GM18498 (cell line): Measurements from ENCODE around the gene PLOD1.
"Not testable (repeated sequence)": the region's sequence is repeated elsewhere in the genome, so short reads cannot be mapped to it uniquely, and the experiment has no call there.

ENCODE experiments used
- ATAC-seq: cut with Tn5 transposase; IDR thresholded peaks from one replicate; pipeline ENCODE4 v1.9.1; 2021; ENCODE audit warnings: mild to moderate bottlenecking, moderate library complexity; ENCODE audit not compliant: unreplicated experiment

The PLOD1 gene

DNA sequence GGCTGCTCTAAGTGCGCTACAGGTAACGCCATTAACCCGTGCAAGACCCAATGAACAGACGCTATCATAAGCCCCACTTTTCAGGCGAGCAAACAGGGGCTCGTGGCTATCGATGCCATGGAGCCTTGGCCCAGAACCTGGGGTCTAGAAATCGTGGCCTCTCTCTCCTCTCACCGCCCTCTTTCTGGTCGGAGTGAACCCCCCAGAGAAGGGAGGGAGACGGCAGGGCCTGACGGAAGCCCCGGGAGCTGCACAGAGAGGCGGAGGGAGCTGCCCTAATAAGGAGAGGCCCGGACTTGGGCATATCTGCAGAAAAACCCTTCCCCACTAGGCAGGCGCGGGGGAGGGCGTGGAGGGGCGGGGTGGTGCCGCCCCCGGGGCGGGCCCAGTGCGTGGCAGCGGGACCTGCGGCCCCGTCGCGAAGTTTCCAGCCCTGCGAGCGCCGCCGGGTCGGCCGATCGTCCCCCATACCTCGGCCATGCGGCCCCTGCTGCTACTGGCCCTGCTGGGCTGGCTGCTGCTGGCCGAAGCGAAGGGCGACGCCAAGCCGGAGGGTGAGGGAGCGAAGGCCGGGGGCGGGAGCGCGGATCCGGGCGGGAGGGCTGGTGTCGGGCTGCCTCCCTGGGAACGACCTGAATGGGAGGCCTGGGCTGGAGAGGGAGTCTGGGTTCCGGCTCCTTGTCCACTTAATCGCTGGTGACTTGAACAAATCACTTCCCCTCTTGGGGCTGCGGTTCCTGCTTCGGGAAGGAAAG is at the start of gene PLOD1:
PLOD1 (plus strand) TSS at position 416 of the 755 bp plus-strand sequence; CDS start at position 479, 63 bp downstream.
- peak; percentile 91 for ATAC-seq

DNA sequence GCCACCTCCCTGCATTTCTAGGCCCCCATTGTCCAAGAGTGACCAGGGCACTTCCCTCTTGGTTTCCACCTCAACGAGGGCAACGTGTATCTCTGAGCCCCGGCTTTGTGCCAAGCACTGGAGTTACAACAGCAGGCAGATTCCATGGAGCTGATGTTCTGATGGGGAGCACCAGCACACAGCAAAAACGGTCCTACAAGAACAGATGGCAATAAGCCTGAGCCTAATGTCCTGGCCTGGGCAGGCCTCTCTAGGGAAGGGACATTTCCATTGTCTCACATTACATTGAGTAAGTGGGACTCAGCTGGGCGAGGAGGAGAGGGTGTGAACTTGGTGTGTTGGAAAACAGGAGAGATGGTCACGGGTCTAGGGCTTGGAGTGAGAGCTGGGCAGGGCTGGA is 48.6 kb upstream of the PLOD1 start:
- no peak for ATAC-seq

DNA sequence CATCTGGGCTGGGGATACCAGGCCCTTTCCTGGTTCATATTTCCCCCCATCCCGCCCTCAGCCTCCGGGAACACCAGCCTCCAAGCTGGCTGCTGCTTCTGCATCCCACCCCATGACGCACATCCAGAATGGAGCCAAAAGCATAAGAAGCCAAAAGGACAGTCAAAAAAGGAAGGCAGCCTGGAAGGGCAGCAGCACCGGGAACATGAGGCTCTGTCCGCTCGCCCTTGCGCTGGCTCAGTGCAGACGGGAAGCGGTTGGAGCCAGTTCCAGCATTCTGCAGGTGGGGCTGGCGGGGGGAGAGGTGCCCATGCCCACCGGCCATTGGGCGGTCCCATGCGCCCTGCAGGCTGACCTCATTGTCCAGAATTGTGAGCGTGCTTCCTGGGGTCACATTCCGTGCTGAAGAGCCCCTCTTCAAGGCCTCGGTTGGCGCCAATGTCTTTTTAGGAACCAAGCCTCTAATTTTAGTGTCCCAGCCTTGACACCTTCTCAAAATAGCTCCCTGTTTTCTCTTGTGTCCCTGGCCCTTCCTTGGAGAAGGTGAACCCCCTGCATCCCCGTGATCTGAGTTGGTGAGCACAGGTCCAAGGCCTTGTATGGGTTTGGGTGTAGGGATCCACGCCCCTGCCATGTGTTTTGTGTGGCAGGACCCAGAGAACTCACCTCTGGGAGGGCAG is 47.4 kb upstream of the PLOD1 start:
- no peak for ATAC-seq

DNA sequence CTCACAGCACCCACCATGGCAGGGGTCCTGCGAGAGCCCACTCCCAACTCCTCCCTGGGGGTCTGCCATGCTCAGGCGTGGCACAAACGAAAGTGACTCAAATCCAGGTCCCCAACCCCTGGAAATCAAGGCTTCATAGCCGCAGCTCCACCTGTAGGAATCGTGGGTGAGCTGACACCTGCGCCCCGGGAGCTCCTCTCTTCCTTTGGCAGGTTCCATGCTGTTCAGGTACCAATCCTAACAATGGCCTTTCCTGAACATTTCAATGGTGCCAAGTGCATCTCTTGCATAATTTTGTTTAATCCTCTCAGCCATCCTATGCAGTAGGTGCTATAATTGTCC is 46.9 kb upstream of the PLOD1 start:
- ATAC-seq = no peak

DNA sequence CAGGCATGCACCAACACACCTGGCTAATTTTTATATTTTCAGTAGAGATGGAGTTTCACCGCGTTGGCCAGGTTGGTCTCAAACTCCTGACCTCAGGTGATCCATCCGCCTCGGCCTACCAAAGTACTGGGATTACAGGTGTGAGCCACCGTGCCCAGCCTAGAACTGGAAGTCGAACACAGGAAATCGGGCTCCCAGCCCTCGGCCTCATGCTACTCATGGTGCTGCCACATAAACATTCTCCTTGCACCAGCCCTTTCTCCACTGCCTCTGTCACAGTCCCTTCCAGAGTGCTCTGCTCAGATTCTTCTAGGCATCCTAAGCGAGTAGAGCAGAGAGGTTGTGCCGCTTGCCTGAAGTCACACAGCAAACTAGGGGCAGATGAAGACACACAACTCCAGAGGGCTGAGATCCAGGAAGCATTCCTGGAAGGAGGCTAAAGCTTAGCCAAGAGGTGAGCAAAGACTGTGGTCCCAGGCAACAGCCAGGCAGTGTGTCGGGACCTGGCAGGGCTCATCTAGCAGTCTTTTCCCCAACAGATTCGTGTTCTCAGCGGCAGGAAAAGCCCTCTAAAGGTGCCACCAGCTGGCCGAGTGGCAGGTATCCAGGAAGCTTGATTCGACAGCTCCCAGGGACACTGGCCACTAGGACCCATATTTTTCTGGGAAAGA is 46.2 kb upstream of the PLOD1 start:
- ATAC-seq = no peak

DNA sequence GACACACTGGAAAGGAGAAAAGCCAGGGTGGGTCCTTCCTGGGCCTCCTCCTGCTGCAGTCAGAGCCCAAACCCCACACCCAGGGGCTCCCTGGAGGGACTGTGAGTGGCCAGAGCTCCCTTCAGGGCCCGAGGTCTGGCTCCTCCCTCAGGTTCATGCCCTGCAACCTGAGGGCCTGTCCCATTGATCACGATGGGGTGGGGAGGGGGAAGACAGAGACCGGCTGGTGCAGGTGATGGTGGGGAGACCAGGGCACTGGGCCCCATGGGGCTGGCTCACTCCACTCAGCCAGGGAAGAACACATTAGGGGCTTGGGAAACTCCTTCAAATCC is 45.7 kb upstream of the PLOD1 start:
- no peak for ATAC-seq

DNA sequence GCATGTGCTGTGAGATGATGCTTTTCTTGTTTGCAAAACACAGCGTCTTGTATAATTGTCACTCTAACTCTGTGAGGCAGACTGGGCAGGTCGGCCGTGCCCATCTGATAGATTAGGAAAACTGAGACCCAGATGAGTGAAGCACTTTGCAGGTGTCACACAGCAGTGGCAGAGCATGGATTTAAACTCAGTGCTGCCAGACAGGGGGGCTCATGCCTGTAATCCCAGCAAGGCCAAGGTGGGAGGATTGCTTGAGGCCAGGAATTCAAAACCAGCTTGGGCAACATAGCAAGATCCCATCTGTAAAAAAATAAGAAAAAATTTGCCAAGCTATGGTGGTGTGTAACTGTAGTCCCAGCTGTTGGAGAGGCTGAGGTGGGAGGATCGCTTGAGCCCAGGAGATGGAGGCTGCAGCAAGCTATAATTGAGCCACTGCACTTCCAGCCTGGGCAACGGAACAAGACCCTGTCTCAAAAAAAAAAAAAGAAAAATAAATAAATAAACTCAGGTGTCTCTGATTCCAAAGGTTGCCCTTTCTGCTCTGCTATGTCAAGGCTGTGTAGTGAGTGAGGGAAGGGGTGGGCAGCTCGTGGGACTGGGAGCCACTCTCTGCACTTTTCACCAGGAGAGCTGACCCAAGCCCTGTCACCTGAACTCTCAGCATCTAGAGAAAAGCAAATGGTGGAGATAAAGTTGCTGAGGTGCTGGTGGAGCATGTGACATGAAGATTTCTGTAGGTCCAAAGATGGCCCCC is 42.9 kb upstream of the PLOD1 start:
- ATAC-seq = no peak

DNA sequence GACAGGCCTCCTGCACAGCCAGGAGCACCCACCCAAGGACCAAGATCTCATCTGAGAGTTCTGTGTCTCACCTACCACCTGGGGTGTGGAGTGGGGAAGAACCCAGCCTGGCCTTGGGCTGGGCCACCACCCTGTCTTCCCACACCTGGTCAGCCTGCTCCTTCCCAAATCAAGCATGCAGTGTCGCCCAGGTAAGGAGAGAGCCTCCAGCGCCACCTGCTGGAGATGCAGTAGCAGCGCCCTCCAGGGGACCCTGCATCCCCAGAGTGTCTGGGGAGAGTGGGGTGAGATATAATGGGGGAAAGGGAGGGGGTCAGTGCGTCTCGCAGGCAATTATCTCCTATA is 40.6 kb upstream of the PLOD1 start:
- ATAC-seq = no peak

DNA sequence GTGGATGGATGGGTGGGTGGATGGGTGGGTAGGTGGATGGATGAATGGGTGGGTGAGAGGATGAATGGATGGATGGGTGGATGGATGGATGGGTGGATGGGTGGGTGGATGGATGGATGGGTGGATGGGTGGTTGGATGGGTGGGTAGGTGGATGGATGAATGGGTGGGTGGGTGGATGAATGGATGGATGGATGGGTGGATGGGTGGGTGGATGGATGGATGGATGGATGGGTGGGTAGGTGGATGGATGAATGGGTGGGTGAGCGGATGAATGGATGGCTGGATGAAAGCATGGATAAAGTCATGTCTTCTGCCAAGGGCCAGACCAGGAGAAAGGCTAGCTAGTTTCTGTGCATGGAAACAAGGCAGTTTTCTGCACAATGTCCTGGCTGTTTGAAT is 40.0 kb upstream of the PLOD1 start:
- not testable (repeated sequence) for ATAC-seq

DNA sequence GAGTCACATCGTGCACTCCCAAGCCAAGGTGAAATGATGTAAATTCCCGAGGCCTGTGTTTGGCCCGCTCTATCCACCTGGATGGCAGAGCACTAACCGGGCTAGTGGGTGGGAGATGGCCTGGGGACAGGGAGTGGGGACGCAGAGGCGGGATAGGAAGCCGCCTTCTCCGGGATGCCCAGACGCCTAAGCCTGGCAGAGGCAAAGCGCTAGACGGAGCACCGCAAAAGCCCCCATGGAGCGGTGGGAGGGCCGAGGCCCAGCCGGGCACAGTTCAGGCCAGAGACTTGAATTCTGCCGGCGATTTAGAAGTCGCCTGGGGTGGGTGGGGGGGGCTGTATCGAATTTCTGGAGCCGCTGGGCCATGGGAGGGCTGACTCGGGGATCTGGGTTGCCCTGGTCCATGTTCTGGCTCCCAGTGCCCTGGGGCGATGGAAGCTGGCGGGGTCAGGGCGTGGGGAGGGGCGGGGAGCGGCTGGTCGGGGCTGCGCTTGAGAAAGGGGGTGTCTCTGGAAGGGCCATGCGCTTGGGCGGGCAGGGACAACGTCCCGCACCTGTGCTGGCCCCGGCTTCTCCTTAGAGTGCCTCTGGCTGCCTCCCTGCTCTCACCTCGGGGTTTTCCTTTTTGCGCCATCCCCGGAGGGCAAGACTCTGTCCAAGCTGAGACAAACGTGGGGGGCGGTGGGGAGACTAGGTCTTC is 36.3 kb upstream of the PLOD1 start:
- ATAC-seq = no peak

DNA sequence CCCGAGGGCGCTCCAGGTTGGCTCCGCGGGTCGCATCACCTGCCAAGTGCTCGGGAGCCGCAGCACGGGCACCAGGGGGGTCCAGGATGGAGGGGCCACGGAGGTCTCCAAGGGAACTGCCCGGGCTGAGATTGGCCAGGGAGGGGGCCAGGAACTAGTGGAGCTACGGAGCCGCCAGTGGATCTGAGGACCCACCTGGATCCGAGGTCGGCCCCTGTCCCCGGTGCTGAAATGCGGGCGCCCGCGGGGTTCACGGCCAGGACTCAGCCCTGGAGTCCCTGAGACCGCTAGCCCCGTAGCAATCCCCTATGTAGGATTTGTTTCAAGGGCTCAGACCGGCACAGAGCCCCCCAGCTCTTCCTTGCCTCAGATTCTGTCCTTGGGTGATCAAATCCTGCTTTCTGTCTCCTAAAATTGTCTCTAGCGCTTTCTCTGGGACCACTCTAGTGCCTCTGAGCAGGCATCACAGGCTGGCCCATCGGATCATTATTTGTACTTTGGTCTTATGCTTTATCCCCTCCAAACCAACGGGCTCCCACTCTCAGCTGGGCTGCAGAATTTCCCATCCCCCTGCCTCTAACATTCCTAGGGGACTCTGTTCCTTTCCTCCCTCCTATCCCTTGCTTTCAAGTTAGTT is 35.6 kb upstream of the PLOD1 start:
- ATAC-seq = no peak

DNA sequence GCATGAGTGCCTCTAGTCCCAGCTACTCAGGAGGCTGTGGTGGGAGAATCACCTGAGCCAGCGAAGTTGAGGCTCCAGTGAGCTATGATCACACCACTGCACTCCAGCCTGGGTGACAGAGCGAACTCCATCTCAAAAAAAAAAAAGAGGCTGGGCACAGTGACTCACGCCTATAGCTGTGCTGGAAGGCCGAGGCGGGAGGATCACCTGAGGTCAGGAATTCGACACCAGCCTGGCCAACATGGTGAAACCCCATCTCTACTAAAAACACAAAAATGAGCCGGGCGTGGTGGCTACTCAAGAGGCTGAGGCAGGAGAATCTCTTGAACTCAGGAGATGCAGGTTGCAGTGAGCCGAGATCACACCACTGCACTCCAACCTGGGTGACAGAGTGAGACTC is 33.1 kb upstream of the PLOD1 start:
- ATAC-seq = not testable (repeated sequence)

DNA sequence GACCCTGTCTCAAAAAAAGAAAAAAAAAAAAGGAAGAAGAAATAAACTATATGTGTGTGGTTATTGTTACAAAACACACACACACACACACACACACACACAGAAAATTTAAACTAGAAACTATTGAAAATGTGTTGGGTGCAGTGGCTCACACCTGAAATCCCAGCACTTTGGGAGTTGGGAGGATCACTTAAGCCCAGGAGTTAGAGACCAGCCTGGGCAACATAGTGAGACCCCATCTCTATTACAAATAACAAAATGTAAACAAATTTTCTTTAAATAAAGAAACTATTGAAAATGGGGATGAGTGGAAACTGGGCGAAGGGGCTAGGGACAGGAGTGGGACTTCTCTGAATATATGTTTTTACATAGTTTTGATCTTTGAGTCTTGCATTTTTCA is 31.3 kb upstream of the PLOD1 start:
- no peak for ATAC-seq

DNA sequence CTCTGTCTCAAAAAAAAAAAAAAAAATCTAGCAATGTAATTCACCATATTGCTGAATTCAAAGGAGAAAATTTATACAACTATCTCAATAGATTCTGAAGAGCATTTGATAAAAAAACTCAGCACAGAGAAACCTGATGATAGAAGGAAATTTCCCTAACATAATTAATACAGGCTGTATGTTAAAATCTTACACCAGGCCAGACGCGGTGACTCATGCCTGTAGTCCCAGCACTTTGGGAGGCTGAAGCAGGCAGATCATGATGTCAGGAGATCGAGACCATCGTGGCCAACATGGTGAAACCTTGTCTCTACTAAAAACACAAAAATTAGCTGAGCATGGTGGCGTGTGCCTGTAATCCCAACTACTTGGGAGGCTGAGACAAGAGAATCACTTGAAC is 30.4 kb upstream of the PLOD1 start:
- not testable (repeated sequence) for ATAC-seq

DNA sequence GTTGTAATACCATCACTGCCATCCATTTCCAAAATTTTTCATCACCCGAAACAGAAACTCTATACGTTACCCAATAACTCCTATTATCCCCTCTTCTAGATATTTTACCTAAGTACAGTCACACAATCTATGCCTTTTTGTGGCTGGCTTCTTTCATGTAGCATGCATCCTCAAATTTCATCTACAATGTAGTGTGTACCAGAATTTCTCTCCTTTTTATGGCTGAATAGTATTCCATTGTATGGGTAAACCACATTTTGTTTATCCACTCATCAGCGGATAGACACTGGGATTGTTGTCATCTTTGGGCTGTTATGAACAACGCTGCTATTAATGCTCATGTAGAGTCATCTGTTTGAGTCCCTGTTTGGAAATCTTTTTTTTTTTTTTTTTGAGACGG is 29.5 kb upstream of the PLOD1 start:
- no peak for ATAC-seq

DNA sequence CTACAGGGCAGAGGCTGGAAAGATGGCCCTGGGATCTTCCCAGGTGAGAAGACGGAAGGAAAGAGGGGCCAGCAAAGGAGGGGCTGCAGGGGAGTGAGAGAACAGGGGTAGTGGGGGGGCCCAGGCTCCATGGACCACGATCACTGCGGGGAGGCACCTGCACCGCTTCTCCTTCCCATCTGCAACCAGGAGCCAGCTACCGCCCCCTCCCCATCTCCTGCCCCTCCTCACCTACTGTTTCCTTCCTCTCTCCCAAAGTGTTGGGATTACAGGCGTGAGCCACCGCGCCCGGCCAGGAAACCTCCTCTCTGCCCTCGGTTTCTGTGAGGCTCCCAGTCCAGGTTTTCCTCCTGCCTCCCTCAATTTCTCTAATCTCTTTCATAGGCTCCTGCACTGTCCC is 27.6 kb upstream of the PLOD1 start:
- no peak for ATAC-seq

DNA sequence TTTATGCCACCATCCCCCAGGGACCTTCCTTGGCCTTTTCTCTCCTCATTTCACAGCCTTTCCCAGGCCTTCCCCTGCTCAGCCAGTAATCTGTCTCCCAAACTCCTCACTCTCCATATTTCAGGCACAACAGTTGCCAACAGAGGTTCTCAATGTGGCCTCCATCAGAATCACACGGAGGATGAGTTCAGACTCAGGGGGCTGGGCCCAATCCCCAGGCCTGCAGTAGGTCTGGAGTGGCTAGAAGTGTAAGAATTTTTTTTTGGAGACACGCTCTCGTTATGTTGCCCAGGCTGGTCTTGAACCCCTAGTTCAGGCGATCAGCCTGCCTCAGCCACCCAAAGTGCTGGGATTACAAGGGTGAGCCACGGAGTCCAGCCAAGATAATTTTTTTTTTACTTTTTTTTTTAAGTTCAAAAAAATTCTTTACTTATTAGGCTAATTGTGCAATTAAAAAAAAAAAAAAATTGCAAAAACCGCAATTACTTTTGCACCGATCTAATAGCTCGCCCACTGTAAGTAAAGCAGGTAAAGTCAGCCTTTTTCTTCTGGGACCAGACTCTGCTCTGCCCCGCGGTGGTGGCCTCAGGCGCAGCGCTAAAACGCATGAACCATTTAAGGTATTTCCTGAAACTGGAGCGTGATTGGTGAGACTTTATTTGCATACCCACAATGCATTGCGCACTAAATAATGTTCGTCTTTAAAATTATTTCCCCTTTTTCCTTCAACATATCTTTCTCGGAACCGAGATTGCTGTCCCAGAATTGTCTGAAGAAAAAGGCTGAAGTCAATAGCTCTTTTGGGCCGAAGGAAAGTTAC is 27.0 kb upstream of the PLOD1 start:
- peak; percentile 45 for ATAC-seq

DNA sequence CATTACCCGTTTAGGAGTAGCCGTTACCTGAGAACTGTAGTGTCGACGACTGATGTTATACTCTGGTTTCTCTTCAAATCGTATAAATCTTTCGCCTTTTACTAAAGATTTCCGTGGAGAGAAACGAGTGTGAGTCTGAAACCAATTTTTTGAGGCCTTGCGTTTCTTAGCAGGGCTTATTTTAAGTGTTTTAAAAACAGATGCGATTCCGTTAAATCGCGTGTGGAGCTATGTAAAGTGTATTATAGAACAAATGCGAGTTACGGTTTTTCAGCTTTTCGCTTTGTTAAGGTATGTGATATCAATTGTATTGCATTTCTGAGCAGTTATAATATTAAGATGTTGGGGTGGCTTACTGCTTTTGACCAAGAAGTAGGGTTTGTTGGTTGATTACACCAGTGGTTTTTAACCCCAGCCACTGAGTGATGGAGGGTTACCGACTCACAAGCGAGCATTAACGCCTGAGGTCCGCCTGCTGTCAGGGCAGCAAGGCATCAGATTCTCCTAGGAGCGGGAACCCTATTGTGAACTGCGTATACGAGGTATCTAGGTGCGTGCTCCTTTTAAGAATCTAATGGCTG is 26.3 kb upstream of the PLOD1 start:
- peak; percentile 53 for ATAC-seq

DNA sequence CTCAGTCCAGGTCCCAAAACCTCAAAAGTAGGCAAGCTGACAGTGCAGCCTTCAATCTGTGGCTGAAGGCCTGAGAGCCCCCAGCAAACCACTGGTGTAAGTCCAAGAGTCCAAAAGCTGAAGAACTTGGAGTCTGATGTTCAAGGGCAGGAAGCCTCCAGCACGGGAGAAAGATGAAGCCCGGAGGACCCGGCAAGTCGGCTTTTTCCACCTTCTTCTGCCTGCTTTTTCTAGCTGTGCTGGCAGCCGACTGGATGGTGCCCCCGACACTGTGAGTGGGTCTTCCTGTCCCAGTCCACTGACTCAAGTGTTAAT is 23.6 kb upstream of the PLOD1 start:
- not testable (repeated sequence) for ATAC-seq

DNA sequence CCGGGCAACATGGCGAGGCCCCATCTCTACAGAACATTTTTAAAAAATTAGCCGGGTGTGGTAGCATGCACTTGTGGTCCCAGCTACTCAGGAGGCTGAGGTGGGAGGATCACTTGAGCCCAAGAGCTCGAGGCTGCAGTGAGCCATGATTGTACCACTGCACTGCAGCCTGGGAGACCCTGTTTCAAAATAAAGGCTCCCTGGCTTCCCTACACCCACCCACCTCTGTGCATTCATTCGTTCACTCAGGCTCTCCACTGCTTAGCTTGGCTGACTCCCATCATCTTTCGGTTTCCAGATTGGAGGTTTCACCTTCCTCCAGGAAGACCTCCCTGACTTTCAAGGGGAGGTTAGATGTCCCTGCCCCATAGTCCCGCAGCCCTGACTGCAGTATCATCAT is 22.5 kb upstream of the PLOD1 start:
- ATAC-seq = no peak
